Stimulated activated CD8-positive, alpha-beta memory T cell treated with anti-CD3 and anti-CD28 coated beads, Interleukin-4, amount 100 ng/mL, for 1 hour (primary cell): ENCODE measurements around the gene EBF4.
"Not testable (repeated sequence)": the region's sequence is repeated elsewhere in the genome, so short reads cannot be mapped to it uniquely, and the experiment has no call there.

Experiments used
- DNase-seq, 2 donors: peaks; one replicate each; pipeline ENCODE4 v3.0.0-alpha.2; 2020; ENCODE audit warnings: low read depth in 2 of 2, low spot score in 1 of 2

Gene EBF4

DNA sequence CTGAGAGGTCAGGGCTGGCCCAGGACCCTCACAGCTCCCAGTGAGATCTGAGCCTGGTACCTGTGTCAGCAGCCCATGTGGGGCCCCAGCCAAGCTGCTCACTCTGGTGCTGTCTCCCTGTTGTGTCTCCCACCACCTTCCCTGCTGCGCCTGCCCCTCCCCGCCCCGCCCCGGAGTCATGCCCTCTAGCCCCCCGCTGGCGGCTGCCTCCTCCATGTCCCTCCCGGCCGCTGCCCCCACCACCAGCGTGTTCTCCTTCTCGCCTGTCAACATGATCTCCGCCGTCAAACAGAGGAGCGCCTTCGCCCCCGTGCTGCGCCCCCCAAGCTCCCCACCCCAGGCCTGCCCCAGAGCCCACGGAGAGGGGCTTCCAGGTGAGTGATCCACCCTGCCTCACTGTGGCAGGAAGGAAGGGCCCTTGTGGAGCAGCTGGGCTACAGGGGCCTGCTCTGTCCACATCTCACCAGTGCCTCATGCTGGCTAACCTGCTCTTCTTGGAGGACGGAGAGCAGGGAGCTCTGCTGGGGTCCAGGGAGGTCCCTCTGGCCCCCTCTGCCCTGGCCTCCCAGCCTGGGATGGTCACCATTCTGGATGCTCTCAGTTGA, 63.0 kb downstream of the EBF4 start:
- DNase-seq: no peak

DNA sequence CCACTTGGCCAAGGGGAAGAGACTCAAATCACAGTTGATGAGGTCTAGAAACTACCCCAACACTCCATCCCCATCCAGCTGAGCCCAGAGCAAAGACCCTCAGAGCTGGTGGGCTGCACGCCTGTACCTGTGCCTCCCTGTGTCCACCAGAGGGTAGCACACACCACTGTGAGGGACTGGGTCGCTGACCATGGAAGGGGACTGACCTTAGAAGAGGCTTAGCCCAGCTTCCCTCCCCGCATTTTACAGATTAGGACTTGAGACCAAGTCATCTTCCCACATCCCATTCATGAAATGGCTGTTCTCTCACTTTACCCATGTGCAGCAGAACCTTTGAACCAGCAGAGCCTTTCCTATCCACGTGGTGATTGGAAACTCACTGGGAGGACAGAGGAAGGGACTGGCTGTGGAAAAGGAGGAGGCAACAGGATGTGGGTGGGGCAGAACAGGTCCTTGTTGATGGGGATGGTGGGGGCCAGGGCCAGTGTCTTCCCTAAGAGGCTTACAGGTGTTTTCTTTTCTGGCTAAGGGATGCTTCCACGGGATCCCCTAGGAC, 63.6 kb downstream of the EBF4 start:
- no peak for DNase-seq

DNA sequence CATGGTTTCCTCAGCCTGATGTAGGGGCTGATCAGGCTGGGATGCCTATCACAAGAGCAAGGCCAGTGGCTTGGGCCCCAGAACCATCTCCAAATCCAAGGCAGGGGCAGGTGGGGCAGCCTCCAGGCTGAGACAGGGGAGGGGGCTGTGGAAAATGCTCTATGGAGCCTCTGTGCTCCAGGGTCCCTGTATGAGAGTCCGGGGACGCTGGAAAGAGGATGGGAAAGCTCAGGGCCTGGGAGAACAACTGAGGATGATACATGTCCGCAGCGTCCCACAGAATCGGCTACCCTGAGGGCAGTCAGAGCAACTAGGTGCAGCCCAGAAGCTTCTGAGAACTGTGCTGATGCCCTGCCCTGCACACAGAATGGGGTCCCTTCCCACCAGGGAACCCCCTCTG, 64.4 kb downstream of the EBF4 start:
- no peak for DNase-seq

DNA sequence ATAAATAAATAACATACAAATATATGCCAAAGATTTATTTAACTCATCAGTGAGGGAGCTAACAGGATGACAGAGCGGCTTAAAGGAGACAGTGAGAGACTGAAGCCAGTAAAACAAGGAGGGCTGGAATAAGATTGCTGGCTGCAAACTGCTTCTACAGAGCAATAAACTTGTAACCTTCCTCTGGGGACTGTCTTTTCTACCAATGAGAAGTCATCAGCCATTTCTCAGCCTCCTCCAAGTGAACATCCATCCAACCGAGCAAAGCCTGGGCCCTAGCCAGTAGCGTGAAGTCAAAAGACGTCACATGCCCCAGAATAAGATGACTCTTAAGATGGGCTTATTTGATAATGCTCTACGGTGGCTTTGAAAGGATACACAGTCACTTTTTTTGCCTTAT, 65.4 kb downstream of the EBF4 start:
- DNase-seq: no peak

DNA sequence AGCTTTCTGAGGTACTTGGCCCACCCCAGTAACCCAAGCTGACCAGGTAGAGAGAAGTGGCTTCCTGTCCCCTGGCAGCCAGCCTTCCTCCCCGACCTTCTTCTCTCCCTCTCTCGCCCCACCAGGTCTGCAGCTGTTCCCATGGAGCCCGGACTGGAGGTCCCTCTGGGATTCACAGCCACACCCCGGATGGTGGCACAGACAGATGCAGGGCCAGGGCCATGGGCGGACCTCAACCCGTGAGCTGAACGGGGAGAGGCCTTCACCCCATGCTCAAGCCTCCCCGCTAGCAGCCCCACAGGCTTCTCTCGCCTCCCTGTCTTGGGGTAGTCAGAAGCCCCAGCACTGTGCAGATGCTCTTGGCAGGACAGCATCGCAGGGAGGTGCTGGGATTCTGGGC, 66.6 kb downstream of the EBF4 start:
- DNase-seq: no peak

DNA sequence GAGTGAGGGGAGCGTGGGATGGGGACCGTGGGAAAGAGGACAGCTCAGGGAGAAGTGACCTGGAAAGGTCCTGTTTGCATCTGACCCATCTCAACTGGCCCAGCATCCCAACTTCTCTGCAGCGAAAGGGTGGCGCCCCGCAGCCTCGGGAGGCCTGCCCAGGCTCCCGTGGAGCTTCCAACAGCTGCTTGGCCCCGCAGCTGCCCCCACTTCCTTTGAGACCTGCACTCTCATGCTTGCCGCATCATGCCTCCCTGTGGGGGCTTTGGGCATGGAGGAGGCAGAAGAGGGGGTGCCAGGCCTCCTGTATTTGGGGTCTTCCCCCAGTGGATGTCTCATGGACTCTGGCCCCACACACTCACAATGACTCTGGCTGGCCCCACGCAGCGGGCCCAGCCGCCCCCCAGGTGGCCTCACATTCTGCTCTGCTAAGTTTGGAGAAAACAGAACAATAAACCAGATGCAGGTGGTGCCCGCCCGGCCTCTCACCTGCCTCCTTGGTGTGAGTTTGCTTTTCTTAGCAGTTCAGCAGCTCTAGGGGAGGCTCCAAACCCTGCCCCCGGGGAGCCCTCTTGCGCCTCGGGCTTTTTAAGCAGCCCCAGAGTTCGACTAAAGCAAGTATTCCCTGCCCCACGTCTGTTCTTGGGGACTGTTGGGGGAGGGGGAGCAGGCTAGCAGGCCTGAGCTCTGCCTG, 67.2 kb downstream of the EBF4 start:
- DNase-seq: no peak

DNA sequence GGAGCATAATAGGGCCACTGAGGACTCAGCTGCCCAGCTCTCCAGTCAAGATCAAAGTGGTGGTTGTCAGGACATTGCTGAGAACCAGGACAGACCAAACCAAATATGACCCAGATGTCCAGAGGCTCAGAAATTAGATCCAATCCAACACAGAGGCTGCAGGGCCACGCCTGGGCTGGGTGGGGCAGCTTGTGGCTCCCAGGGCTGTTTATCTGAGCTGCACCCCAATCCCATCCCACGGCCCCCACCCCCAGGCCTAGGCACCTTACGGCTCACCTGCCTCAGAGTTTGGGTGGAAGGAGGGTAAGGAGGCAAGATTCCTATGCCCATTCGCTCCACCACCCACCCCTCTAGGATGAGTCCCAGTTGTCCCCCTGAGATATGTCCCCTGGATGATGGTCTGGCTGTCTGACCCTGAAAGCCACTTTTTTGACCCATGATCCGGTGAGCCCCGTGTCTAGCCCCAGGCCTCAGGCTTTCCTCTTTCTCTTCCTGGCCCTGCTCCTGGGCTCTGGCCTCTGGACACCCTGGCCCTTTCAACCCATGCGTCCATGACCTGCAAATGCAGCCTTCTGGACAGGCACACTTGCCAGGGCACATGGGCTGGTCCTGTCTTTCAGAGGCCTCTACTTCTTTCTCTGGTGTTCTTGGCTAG, 67.8 kb downstream of the EBF4 start:
- DNase-seq: no peak

DNA sequence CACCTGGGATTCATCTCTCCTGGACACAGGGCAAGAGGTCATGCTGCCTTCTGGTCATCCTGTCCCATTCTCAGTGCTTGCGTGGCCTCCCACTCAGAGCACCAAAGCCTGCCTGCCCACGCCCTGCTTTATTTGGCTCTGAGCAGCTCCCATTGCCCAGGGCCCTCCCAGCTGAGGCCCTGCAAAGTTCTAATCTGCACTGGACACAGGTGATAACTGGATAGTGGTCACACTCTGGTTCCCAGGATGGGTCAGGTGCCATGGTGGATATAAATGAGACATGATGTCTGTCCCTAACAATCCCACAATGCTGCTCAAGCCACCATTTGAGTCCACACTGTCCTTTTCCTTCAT, 68.3 kb downstream of the EBF4 start:
- DNase-seq: no peak

DNA sequence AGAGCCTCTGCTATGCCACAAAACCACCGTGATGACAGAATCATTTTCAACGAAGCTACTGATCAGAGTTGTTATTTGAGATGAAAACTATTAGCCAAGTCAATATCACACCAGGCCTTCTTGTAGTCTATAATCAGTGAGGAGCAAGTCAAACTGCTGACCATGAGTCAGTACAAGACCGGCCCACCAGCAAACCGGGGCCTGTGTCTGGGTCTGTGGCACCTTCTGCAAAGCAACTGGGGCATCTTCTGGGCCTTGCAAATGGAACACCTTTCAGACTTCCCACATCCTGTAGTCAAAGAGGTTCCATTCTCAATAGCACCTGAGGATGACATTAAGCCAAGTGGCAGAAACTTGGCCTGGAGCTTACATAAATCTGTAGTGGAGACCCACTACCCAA, 69.3 kb downstream of the EBF4 start:
- DNase-seq: no peak

DNA sequence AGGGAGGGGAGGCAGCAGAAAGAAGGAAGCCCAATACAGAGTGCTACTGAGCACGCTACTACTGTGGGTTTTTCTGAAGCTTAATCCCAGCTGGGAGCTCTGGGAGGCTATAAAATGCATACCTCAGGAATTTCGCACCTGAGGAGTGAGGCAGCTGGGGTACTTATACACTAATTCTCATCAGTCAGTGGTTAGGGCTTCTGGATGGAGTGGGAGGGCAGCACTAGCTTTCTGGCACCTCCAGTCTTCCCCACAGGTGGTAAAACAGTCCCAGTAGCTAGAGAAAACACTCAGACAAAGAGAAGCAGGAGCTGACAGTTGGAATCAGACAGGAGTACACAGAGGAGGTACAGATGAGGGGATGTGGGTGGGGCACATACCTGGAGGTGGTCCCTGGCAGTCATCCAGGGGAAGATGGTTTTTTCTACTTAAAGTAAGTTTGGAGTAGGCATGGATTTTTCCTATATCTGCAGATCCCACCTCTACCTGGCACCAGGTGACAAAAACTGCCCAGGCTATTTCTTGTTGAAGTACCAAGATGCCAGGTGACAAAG, 70.1 kb downstream of the EBF4 start:
- no peak for DNase-seq

DNA sequence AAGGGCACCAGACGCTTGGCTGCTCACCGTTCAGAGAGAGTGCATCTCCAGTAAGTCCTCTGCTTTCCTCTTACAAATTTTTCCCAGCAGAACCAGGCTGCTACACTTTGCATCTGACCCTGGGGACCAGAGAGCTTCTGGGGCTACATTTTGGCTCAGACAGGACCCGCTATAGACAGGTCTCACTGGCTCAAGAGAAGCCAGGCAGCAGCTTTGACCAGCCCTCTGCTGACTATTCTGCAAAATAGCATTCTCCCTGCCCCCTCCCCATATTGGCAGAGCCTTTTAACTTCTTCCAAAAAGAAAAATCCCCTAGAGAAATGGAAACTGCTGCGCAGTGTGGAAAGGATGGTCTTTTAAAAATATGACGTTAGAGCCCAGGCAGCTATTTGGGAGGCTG, 70.6 kb downstream of the EBF4 start:
- DNase-seq: no peak

DNA sequence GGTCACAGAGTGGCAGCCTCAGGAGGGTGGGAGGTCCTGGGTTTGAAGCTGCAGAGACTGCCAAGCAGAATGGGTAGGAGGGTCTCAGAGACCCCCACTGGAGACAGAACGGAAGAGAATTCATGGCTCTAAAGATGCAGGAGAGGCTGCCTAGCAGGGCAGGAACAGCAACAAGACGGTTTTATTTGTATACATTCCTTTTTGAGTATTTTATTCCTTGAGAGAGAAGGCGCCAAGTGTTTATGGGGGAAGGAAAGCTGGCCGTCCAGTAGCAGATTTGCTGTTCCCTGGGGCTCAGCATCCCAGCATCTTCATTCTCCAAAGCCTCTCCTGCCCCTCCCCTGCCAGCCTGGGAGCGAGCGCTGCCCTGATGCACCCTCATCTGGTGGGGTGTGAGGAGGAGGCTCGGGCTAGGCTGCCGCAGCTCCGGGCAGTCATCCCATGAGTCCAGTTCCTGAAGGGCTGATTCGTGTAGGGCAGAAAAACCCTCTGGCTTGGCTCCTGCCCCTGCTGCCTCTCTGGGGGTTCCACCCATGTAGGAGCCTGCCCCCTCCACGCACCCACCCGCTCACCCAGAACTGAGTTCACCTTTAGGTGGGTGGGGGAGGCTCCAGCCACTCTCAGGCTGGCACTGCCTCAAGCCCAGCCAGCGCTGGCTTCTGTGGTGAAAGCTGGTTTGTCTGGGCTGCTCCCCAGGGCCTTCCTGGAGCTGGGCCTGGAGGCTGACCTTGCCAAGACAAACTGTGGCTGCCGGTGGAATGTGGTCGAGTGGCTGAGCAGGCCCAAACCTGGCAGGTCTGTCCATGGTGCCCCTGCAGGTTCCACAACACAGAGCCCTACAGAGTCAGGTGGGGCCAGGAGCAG, 75.4 kb downstream of the EBF4 start:
- no peak for DNase-seq

DNA sequence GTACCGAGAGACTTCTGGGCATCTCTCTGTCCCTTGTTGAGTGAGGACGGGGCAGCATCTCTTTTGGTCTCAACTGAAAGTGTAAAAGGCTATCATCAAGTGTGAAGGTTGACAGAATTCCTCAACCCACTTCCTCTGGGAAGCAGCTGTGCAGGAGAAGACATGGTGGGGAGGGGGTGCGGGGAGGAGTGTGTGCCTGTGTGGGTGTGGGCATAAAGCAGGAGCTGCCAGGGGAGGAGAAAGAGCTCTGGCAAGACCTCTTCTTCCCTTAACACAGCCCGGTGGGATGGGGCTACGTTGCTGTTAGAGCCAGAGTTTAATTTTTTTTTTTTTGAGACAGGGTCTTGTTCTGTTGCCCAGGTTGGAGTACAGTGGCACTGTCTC, 76.0 kb downstream of the EBF4 start:
- DNase-seq: no peak

DNA sequence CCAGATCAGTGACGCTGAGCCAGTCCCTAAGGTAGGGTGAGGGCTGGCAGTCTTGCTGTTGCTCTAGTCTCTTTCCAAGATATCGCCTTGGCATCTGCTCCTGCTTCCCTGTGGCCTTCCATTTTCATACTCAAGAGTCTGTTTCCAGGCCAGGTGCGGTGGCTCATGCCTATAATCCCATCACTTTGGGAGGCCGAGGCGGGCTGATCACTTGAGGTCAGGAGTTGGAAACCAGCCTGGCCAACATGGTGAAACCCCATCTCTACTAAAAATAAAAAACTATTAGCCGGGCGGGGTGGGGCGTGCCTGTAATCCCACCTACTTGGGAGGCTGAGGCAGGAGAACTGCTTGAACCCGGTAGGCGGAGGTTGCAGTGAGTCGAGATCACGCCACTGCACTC, 77.5 kb downstream of the EBF4 start:
- DNase-seq: not testable (repeated sequence)

DNA sequence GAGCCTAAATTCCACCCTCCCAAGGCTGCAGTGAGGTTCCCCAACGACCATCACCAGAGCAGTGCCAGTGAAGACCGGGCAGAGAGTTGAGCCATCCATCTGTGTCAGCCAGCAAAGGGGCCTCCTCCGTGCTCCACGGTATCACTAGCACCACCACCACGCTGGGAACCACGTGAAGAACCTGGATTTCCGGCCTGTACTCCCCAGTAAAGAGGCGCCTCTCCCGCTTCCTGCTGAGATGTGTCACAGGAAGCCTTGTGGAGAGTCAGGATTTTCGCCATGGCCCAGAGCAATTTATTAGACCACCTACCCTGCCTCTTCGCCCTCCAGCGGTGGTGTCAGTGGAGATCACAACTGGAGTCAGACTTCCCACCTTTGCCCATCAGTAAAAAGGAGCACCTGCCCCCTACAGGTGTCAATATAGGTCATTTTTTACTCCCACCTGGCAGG, 79.1 kb downstream of the EBF4 start:
- DNase-seq: no peak

DNA sequence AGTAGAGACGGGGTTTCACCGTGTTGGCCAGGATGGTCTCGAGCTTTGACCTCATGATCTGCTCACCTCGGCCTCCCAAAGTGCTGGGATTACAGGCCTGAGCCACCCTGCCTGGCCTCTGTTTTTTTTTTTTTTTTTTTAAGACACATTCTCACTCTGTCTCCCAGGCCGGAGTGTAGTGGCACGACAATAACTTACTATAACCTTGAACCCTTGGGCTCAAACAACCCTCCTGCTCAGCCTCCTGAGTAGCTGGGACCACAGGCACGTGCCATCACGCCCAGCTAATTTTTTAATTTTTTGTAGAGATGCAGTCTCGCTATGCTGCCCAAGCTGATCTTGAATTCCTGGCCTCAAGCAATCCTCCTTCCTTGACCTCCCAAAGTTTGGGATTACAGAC, 81.2 kb downstream of the EBF4 start:
- no peak for DNase-seq

DNA sequence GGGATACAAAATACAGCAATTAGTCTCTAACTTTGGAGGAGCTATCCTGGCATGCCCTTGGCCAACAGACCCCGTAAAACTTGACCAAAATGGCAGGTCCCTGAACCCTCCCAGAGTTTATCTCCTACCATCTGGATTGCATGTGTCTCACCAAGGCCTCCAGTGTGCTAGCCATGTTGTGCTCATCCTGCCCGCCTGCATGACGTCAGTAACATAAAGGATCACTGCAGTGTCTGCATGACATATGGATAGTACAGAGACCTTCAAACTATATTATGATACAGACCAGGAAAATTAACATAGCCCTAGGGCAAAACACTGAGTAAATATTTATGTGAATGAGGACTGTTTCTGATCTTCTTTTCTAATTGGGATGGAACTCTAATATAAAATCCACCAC, 82.6 kb downstream of the EBF4 start:
- DNase-seq: no peak

DNA sequence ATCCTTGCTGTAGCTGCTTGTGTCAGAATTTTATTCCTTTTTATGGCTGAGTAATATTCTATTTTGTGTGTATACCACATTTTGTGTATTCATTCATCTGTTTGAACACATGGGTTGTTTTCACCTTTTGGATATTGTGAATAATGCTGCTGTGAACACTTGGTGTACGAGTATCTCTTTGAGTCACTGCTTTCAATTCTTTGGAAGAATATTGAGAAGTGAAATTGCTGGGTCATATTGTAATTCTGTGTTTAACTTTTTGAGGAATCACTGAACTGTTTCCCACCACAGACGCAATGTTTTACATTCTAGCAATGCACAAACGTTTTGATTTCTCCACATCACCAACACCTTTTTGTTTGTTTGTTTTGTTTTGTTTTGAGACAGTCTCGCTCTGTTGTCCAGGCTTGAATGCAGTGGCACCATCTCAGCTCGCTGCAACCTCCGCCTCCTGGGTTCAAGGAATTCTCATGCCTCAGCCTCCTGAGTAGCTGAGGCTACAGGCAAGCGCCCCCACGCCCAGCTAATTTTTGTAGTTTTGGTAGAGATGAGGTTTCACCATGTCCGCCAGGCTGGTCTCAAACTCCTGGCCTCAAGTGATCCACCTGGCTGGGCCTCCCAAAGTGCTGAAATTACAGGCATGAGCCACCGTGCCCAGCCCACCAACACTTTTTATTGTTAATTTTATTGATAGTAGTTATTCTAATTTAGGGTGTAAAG, 86.2 kb downstream of the EBF4 start:
- DNase-seq: no peak

DNA sequence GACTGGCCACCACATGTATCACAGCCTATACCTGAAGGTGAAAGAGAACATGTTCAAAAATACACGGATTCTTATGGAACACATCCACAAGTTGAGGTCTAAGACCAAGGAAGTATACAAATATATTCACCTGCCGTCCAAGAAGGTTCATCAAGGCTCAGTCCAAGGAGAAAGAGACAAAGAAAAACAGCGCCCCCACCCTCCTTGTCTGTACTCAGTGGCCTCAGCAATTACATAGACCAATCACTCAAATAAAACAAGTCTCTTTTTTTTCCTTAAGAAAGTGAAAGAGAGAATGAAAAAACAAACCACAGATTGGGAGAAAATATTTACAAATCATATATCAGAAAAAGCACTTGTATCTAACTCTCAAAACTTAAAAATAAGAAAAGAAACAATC, 88.4 kb downstream of the EBF4 start:
- no peak for DNase-seq

DNA sequence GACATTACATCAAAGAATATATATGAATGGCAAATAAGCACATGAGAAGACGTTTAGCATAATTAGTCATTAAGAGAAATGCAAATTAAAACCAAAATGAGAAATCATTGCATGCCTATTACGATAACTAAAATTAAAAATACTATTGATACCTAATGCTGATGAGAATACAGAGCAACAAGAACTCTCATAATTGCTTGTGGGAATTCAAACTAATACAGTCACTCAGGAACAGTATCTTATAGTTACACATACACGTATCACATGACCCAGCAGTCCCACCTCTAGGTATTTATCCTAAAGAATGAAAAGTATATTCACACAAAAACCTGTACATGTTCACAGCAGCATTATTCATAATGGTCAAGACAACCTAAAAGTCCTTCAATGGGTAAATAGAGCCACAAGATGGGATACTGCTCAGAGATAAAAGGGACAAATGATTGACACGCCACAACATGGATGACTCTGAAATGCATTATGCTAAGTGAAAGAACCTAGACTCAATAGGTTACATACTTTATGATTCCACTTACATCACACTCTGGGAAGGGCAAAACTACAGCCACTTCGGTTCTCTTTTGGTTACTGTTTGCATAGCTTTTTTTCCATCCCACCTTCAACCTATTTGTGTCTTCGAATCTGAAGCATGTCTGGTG, 91.5 kb downstream of the EBF4 start:
- no peak for DNase-seq
